IPS-18c (cell line): ENCODE data around the gene ARHGAP28.
"Not testable (repeated sequence)": the region's sequence is repeated elsewhere in the genome, so short reads cannot be mapped to it uniquely, and the experiment has no call there.

Experiments used
- H3K4me3 ChIP-seq: 2 replicates; pipeline ENCODE4 v1.7.0; 2013; ENCODE audit warnings: low read depth, mild to moderate bottlenecking, low read length, moderate library complexity; ENCODE audit not compliant: insufficient read depth
- H3K9me3 ChIP-seq: one replicate; pipeline ENCODE4 v1.6.1; 2013; ENCODE audit warnings: mild to moderate bottlenecking, low read length, moderate library complexity; ENCODE audit not compliant: control insufficient read depth, insufficient read depth

Gene ARHGAP28

GRCh38 chr18:6827566-6827965 is 98.0 kb downstream of the ARHGAP28 start:
- H3K4me3 ChIP-seq, H3K9me3 ChIP-seq: not testable (repeated sequence)

GRCh38 chr18:6830916-6831315 is 101.4 kb downstream of the ARHGAP28 start:
- Histone ChIP-seq H3K9me3 (no peaks in the 10 kb centered on the region), H3K4me3 (no peak overlapping the region)

GRCh38 chr18:6835345-6835744 is 105.8 kb downstream of the ARHGAP28 start:
- Histone ChIP-seq H3K4me3 (no peak overlapping the region), H3K9me3 (no peaks in the 10 kb centered on the region)

GRCh38 chr18:6836331-6836730 is 106.8 kb downstream of the ARHGAP28 start:
- Histone ChIP-seq H3K9me3 (no peaks in the 10 kb centered on the region), H3K4me3 (no peak overlapping the region)

- no peaks in the 10 kb centered on the region for H3K9me3 ChIP-seq
These were observed 108.4 kb downstream of the ARHGAP28 start for GRCh38 chr18:6837904-6838303.

GRCh38 chr18:6842081-6842480 is 112.6 kb downstream of the ARHGAP28 start:
- no peaks in the 10 kb centered on the region for H3K9me3 ChIP-seq

More at GRCh38 chr18:6837904-6838303, 108.4 kb downstream of the ARHGAP28 start:
- no peak overlapping the region for H3K4me3 ChIP-seq

GRCh38 chr18:6843308-6843707 is 113.8 kb downstream of the ARHGAP28 start:
- Histone ChIP-seq H3K9me3 (no peaks in the 10 kb centered on the region), H3K4me3 (no peak overlapping the region)

More at GRCh38 chr18:6842081-6842480, 112.6 kb downstream of the ARHGAP28 start:
- no peak overlapping the region for H3K4me3 ChIP-seq

- not testable (repeated sequence) for H3K4me3 ChIP-seq, H3K9me3 ChIP-seq
These were observed 116.0 kb downstream of the ARHGAP28 start for GRCh38 chr18:6845521-6845920.

- Histone ChIP-seq H3K4me3 (no peak overlapping the region), H3K9me3 (peaks cover 3% of the 10 kb centered on the region)
These were observed 120.9 kb downstream of the ARHGAP28 start for GRCh38 chr18:6850396-6850795.

GRCh38 chr18:6851480-6851879 is 122.0 kb downstream of the ARHGAP28 start:
- H3K9me3 ChIP-seq: peaks cover 3% of the 10 kb centered on the region
- H3K4me3 ChIP-seq: no peak overlapping the region

GRCh38 chr18:6854811-6855210 is 125.3 kb downstream of the ARHGAP28 start:
- no peak overlapping the region for H3K4me3 ChIP-seq
- peaks cover 3% of the 10 kb centered on the region for H3K9me3 ChIP-seq

- H3K4me3 ChIP-seq: no peak overlapping the region
These were observed 126.3 kb downstream of the ARHGAP28 start for GRCh38 chr18:6855767-6856166.

GRCh38 chr18:6857300-6857699 is 127.8 kb downstream of the ARHGAP28 start:
- Histone ChIP-seq H3K4me3 (no peak overlapping the region), H3K9me3 (no peaks in the 10 kb centered on the region)

More at GRCh38 chr18:6855767-6856166, 126.3 kb downstream of the ARHGAP28 start:
- H3K9me3 ChIP-seq: peaks cover 3% of the 10 kb centered on the region

- Histone ChIP-seq H3K9me3 (no peaks in the 10 kb centered on the region), H3K4me3 (no peak overlapping the region)
These were observed 130.3 kb downstream of the ARHGAP28 start for GRCh38 chr18:6859676-6860422.

- Histone ChIP-seq H3K4me3 (no peak overlapping the region), H3K9me3 (no peaks in the 10 kb centered on the region)
These were observed 131.4 kb downstream of the ARHGAP28 start for GRCh38 chr18:6860804-6861448.

GRCh38 chr18:6865251-6865650 is 135.7 kb downstream of the ARHGAP28 start:
- no peaks in the 10 kb centered on the region for H3K9me3 ChIP-seq
- H3K4me3 ChIP-seq: no peak overlapping the region

GRCh38 chr18:6866552-6867085 is 137.1 kb downstream of the ARHGAP28 start:
- H3K9me3 ChIP-seq: no peaks in the 10 kb centered on the region
- H3K4me3 ChIP-seq: no peak overlapping the region

- Histone ChIP-seq H3K4me3 (no peak overlapping the region), H3K9me3 (no peaks in the 10 kb centered on the region)
These were observed 138.5 kb downstream of the ARHGAP28 start for GRCh38 chr18:6868033-6868432.
